Activated T-helper 9 cell treated with anti-CD3 and anti-CD28 coated beads, Interleukin-2, amount 50 U/mL, for 16 hours (primary cell): Measurements from ENCODE around the gene TSC22D2.

Experiments used
- DNase-seq: peaks from one replicate; pipeline ENCODE4 v3.0.0-alpha.2; 2020; ENCODE audit warnings: low read depth

TSC22D2 gene

DNA sequence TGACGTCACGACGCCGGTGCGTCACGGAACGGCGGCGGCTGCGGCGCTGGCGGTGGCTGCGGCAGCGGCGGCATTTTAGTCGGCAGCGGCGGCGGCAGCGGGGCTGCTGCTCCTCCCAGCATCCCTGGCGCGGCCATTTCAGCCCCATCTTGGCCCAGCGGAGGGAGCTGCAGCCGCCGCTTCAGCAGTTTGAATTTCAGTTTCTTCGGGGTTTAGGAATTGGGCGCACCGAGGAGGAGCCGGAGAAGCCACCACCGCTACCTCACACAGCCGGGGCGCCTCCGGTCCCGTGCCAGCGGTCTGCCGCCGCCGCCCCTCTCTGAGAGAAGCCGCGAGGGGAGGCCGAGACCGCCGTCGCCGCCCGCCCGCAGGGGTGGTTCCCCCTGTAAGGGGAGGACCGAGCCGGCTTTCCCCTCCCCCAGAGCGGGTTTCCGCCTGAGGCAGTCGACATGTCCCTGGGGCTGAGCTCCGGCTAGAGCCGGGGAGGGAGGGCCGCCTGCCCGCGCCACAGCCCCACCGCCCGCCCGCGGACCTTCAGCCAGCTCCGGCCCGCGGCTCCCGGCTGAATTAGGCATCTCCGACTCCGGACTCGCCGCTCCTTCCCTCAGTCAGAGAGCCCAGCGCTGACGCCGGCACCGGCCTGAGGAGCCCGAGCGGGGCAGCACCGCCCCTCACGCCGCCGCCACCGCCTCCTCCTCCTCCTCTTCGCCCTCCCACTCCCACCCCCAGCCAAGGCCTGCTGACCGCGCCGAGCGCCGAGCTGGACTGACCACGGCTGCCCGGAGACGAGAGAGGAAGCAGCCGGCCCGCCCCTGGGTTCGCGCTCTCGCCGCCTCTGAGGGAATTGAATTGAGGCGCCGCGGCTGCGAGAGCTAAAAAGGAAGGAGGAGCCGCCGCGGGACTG lies at the start of gene TSC22D2:
TSS of gene TSC22D2 (plus strand) at position 78 of the 904 bp plus-strand sequence. CDS start 1,053 bp downstream, outside the sequence.
- peak; percentile 95 for DNase-seq

DNA sequence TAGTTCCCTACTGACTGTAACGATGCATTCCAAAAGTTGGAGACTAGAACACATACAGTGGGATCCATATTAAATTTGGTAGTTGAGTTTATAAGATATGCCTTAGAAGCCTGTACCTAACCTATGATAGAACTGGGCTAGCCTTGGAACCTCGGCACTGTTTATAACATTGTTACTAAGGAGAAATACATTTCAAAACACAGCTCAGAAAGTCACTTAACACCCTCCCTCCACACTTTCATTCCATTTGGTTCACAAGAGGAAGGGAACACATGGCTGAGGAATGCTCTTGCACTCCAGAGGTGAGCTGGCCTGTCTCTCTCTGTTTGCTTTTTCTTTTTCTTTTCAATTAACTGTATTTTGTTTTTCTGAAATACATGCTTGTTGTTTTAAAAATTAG lies 48.7 kb upstream of the TSC22D2 start:
- no peak for DNase-seq

DNA sequence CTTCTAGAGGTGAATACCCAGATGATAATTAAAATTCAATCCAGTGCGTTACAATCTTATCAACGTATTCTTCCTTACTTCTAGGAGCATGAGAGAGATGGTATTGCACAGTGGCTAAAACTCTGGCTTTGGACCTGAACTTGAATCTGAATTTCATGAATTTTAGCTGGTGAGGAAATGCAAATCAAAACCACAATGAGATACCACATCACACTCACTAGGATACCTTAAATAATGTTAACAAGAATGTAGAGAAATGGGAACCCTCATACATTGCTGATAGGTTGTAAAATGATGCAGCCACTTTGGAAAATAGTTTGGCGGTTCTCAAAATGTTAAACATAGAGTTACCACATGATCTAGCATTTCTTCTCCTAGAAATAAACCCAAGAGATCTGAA lies 47.1 kb upstream of the TSC22D2 start:
- no peak for DNase-seq

DNA sequence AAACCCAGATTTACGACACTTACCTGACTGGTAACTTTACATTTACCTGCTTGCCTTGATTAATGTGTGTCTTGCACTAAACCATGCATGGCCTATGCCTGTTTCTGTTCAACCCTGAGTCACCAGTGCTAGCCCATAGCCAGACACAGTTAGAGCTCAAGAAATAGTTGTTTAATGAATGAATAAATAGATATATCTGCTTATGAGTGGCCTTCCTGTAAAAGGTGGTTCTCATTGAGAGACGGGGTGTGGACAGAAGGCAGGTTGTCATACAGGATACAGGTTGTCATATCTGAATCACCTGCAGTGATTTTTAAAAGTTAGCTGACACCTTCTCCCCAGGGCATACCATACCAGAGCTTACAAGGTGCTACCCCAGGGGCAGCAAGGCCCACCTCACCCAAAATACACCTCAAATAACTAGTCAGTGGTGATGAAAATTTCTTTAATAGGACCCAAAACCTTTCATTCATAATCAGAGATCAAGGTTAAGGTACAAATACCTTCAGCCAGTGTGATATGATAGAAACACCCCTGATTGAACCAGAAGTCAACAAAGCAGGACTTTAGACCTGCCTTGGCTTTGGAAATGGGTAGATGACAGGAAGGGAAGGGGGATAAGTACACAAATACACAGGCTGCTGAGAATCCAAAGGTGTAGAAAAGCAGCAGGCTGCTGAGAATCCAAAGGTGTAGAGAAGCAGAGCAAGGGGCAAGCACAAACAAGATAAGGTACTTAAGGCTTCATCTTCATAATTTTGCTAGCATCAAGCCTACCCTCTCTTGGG lies 45.4 kb upstream of the TSC22D2 start:
- DNase-seq: no peak

DNA sequence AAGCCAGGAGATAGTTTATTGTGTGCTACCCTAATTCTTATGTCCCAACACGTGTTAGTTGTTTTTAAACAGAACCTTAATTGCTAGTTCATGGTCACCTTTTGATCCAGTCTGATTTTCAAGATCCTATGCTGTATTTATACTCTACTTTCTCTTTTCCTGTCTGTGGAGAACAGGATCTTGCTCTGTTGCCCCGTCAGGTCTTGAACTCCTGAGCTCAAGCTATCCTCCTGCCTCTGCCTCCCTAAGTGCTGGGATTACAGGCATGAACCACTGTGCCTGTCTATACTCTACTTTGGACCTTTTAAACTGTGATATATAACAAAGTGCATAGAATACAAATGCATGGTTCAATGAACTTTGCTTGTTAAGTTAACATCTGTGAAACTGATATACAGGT lies 44.7 kb upstream of the TSC22D2 start:
- no peak for DNase-seq

DNA sequence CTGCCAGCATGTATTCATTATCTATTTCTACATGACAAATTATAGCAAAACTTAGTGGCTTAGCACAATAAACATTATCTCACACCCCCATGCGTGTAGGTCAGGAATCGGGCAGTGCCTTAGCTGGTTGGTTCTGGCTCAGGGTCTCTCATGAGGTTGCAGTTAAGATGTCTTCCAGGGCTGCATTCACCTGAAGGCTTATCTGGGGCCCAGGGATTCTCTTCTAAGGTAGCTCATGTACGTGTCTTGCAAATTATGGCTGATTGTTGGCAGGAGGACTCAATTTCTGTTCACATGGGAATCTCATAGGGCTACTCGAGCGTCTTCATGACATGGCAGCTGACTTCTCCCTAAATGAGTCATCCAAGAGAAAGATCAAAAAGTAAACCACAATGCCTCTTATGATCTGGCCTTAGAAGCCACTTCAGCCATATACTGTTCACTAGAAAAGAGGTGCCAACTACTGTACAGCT lies 42.9 kb upstream of the TSC22D2 start:
- DNase-seq: no peak

DNA sequence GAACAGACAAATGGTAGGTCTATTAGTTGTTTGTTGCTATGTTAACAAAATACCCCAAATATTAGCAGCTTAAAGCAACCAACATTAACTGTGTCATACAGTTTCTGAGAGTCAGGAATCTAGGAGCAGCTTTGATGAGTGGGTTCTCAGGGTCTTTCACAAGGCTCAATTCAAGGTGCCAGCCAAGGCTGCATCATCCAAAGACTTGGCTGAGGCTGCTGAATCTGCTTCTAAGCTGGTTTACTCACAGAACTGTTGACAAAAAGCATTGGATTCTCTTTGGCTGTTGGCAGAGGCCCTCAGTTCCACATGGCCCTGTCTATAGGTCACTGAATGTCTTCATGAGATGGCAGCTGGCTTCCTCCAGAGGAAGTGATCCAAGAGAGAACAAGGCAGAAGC lies 40.3 kb upstream of the TSC22D2 start:
- DNase-seq: no peak

DNA sequence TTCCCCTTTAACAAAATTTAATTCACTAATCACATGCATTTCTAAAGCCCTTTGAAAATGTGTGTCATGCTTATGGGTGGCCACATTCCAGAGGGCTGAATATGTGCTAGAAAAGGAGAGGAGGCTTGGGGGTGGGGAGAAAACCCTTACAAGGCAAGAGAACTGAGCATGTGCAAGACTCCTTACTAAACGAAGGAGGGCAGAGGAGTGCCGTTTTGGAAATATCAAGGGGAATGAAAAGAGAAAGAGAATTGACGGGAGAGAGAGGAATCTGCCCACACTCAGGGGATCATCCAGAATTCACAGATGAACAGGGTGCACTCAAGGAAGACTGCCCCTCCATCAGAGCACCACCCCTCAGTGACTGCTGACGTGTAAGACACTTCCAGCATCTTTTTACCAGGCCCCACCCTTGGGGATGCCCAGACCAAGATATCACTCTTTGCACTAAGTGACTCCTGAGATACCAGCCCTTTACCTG lies 37.9 kb upstream of the TSC22D2 start:
- no peak for DNase-seq

DNA sequence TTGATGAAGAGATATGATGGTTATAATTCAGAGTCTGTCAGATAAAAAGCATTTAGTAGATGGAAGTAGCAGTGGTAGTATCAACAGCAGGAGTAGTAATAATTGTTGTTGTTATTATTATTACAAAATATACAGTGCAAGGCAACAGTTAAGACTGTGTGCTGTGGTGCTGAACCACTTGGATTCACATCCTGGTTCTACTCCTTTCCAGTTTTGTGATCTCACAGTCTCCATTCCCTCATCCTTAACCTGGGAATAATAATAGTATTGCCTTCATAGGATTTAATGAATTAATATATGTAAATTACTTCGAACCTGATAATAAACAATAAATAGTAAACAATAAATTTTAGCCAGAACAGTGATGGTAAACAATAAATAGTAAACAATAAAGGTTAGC lies 37.1 kb upstream of the TSC22D2 start:
- DNase-seq: no peak

DNA sequence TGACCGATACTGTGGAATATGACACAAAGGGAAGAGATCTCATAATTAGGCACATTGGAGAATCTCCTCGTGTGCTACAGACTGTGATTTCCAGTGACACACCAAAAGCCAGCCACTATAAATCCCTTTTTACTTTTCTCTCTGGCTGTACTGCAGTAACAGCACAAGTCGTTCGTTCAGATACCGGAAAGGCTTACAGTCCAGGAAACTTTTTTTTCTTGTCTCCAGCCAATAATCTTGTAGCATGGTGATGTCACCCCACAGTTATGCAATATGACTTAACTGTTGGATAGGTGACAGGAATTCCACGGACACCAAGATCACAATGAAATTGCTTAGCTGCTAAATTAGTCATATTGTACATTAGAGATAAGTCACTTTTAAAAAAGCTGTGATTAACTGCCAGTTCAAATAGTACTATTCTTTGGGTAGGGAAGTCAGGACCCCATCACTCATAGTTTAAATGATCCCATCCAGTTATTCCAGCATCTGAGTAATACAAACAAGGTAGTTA lies 36.3 kb upstream of the TSC22D2 start:
- DNase-seq: no peak

DNA sequence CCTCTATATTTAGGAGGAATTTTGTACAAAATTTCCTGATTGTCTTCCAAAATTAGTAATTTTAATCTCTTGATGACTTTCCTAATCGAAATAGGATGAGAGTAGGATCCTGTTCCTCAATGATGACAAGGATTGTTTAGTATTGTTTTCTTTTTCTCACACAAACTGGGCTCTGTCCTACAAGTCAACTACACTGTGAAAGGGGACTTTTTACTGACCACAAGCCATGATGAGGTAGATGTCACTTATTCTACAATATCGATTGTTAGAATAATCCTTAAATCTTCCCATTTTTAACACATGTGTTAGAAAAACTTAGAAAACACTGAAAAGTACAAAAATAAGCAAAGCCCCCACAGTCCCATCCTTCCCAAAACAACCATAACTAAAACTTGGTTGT lies 35.8 kb upstream of the TSC22D2 start:
- no peak for DNase-seq

DNA sequence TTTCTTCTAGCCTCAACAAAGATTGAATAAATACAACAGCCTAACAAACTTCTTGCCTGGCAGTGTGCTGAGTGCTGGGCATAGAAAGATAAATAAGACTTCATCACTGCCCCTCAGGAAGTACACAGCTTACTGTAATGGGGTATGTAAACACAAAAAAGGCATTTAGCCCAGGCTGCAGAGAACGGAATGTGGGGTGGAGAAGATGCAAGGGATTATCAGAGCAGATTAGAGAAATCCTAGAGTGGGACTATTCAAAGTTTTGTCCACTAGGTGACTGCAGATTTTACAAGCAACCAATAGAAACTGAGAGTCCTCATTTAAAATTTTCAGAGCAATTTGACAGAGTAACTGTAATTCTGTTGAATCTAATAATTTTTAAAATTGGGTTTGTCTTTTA lies 35.4 kb upstream of the TSC22D2 start:
- no peak for DNase-seq

DNA sequence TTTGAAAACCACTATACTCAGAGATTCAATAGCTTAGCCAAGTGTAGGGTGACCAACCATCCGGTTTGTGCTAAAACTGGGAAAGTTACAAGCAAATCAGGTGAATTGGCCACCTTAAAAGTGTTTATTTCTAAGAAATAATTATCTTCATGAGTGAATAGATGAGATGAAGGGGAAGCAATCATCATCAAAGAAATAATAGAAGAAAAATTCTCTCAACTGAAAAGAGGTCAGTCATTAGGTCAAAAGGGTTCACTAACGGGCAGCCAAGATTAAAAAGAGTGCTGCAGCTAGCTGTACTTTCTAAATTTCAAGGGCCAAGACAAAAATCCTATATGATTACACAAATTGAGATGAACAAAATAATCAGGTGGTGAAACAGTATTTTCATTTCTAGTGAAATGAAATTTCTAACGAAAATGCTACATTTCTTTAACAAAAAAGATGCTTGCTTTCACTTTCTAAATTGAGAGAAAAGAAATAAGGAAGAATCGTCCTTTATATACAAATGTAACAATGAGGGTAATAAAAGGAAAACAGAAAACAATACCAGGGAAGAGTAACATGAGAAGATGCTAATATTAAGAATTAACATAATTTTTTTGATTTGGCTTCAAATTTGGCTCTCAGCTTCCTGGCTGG lies 34.7 kb upstream of the TSC22D2 start:
- no peak for DNase-seq

DNA sequence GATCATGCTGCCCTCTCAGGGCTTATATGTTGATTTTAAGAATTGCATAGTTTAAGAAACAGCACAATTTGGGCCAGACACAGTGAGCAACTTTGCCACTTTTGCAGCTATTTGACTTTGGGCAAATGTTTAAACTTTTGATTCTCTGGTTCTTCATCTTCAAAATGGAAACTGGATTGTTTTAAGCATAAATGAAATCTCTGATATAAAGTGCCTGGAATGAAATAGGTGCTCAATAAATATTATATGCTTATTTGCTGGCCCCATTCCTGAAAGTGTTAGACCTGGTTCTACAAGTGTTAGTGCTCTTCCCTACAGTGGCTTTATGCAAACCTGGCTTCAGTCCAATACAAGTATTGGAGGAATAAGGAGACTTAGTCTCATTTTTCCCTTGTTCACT lies 33.1 kb upstream of the TSC22D2 start:
- no peak for DNase-seq

DNA sequence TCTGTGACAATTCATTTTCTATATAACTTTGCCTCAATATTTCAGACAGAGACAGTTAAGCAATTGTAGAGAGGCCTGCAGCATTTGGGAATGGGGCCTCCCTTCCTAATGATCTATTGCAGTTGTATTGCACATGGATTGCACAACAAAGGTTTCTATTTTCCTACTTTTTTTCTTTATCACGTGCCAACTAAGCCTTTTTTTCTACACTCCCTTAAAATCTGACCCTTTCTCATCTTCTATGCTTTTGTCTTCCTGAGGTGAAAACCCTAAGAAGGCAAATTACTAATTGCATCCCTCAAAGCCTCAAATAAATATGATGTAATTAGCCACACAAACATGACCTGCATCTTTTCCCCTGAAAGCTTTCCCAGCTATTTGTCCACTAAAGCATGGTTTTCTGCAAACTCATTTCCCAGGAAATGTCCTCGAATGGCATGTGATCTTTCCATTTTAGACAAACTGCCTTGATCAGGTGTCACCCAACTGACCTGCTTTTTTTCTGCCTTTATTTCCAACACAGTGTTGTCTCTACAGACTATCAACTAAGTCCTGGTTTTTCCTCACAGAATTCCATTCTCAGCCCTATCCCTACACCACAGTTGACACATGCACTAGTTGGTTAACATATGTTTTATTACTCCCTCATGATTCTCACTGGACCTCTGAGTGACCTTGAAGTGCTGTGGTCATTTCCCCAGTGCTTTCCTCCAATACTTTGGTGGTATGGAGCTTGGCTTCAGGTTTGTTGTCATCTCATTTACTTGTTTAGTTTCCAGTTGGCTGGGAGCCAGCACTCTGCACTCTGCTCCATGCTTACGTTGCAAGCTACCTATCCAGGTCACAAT lies 31.9 kb upstream of the TSC22D2 start:
- no peak for DNase-seq

DNA sequence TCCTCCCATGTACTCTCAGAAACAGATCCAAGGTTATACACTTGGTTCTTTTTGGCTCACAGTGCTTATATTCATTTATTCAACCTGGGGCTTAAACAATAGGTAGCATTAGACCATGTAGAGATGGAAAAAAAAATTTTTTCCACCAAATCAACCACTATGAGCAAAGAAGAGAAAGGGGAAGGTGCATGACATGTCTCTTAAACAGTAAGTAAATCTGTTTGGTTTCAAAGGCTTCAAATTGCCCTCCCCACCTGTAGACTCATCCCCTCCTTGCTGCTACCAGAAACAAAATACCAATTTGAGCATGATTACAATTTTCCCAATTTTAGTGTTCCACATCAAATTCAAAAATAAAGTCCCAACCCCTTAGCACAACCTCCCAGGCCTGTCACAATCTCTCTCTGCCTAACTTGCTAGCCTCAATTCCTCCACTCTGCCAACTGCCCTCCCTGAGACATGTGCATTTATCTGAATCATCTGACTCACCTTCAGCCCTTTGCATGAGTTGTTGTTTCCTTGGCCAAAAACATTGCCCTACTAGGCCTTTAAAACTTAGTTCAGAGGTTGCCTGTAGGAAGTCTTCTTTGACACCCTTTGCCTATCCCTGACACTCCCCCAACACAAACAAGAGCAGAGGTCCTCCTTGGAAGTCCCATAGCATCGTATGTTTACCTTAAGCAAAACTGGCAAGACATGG lies 30.3 kb upstream of the TSC22D2 start:
- DNase-seq: no peak

DNA sequence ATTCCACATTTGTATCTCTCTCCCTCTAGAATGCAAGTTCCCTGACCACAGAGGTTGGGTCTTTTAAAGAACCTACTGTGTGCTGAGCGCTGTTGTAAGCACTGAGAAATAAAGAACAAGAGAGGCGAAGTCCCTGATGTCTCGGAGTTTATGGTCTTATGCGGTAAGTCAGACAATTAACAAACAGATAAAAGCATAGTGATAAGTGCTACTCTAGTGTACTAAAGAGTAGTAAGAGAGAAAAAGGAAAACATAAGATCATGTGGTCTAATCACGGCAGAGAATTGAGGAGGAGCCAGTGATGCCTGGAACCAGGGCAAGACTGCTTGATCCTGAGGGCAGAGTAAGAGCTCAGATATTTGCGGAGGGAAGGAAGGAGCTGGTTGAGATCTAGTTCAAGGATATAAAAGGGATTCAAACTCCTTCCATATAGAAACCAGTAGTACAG lies 29.8 kb upstream of the TSC22D2 start:
- no peak for DNase-seq

DNA sequence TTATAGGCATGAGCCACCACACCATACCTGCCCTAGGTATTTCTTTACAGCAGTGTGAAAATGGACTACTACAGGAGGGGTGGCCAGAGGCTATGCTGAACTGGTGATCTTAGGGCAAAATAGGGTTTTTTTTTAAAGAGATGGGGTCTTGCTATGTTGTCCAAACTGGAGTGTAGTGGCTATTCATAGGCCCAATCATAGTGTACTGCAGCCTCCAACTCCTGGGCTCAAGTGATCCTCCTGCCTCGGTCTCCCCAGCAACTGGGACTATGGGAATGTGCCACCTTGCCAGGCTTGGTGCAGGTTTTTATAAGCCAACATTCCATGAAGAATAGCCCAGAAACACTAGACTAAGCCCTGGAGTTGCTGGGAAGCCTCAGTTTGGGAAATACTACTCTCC lies 28.6 kb upstream of the TSC22D2 start:
- DNase-seq: no peak

DNA sequence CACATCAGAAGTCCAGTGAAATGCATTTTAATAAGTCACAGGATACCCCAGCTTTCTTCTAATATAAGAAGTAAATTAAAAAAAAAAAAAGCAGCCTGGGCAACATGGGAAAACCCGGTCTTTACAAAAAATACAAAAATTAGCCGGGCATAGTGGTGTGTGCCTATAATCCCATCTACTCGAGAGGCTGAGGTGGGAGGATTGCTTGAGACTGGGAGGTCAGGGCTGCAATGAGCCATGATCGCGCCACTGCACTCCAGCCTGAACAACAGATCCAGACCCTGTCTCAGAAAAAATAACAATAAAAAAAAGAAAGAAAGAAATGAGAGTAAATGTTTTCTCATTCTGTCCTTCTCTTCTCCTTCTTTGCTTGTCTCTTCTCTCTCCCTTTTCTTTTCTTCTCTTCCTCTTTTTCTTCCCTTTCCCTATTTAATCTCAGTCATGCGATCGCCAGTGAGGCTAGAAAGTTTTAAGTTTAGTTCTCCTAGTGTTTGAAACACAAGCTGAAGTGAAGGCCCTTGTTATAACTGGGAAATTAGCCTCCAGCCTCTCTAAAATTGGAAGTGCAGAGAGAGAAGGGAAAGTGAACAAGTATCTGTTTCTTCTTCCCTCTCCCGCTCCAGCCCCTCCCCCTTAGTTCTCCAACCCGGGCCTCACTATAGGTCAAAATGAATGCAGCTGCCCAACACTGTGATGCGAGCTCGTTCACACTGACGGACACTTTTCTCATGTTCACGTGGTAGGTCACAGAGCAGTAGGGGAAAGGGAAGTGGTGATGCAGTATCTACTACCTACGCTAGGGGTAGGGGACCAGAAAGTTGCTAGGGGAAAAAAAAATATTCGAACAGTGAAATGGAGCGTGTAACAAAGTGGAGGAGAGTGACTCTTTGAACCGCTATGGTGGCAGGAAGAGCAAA lies 23.5 kb upstream of the TSC22D2 start:
- no peak for DNase-seq
